EL (cell line): Measurements from ENCODE around the gene RPL12.

Experiments used
- DNase-seq: peaks from one replicate; pipeline ENCODE4 v3.0.0-alpha.2; 2016

The RPL12 gene

DNA sequence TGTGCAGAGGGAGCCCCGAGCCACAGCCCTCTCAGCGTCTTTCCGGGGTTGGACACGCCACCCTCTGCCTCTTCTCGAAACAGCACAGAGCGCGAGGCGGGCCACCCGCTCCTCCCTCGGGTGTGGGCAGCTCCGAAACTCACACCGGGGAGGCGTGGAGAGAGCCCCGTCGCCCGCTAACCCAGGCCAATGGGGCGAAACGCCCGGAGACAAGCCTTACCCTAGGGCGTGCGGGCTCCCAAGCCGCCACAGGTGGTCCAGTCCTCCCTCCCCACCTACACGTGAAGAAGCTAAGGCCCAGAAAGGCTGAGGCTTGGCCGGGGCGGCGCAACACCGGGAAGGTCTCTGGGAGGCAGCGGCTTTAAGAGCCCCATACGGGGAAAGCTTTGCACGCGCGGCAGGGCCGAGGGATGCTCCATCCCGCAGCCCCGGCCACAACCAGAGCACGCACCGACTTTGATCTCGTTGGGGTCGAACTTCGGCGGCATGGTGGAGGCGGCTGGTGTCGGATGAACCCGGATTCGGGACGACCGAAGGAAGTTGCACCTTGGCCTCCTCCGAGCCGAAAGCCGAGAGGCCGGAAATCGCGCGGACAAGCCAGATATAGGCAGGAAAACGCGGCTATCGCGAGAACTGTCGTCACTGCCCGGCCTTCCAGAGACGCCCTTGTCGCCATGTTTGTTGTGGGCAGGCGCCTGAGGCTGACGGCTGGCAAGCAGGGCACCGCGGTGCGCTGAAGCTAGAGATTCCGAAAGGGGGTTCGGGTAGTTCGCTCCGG, at the start of gene RPL12, which contains the start of gene LRSAM1:
Gene RPL12 (minus strand): TSS at position 577 of the 778 bp plus-strand sequence. CDS start 89 bp downstream, at position 488.
Gene LRSAM1 (plus strand): TSS at position 681 of the 778 bp plus-strand sequence. CDS start 3,018 bp downstream, outside the sequence.
- DNase-seq = peak; percentile 94

DNA sequence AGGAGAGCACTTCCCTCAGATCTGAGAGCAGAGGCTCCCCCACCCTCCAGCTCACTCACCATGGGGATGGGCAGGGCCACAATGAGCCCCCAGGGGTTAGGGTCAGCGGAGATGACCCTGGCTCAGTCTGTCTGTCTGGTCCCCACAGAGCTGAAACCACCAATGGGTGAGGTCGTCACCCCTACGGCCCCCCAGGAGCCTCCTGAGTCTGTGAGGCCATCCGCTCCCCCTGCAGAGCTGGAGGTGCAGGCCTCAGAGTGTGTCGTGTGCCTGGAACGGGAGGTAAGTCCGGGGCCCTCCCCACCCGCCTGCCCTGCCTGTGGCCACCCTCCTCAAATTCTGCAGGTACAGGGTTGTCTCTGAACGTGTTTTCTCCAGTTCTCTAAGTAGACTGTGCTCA, 49.7 kb upstream of the RPL12 start:
- DNase-seq = no peak

DNA sequence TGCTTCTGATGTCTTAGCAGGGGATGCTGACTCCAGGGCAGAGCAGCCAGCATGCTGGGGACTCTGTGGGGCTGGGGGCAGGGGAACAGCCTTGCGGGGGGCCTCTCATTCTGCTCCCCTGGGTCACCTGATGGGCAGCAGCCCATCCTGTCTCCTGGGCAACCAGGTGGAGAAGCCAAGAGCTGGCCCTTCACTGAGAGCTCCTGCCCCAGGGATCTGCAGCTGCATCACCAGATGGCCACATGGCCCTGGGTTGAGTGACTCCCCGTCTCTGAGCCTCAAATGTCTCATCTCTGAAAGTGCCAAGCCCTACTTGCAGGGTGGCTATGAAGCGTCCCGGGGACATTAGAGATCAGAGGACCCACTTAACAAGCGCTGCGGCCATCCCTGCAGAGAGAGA, 49.2 kb upstream of the RPL12 start:
- DNase-seq = no peak

DNA sequence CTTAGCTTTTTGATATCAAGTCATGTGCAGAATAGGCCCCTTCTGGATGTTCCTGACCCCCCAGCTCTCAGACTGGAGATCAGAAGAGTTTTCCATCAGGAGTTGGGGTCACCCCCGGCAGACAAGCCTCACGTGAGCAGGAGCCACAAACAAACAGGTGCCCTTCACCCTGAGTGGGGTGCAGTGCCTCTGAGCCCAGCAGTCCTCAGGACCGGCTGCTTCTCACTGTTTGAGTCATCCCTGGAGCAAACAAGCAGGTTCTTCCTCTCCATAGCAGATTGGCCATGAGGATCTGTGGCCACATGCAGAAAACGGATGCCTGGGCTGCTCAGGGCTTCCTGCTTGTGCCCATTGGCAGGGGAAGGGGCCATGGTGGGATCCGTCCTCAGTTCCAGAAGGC, 47.1 kb upstream of the RPL12 start:
- DNase-seq = no peak

DNA sequence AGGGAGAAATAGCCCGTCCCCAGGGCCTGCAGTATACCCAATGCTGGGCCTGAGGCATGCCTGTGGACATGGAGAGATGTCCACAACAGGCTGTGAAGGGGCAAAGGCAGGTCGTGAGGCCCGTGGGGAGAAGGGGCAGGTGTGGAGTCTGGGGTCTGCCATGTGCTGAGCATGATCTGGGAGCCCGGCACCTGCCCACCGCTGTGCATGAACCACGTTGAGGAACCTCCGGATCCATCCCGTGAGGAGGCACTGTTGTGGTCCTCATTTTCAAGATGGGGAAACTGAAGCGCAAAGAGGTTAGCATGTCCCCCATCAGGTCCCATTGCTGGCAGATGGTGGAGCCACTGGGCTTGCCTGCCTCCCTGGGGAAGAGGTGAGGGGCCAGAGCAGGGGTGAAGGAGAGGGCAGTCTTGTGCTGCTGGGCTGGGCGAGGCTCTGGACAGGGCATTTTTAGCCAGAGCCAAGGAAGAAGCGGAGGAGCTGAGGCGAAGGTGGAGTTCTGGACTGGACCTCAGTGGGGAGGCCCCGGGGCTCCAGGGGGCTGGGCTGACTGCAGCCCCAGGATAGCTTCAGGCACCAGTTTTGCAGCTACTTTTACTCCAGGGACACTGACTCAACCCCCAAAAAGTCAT, 46.6 kb upstream of the RPL12 start:
- DNase-seq = no peak

DNA sequence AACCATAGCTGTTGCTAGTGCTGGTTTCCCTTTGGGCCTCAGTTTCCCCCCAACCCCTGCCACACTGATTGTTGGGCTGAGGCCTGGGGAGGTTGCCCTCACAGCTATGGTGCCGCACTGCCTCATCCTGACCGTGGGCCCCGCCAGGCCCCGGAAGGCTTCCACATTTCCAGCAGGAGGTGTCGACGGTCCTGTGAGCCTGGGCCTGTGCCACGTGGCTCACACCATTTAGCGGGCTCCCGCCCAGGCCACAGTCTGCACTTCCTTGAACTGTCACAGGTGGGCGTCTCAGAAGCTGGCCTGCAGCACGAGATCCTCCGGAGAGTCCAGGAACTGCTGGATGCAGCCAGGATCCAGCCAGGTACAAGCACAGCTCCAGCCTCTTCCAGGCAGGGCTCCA, 45.8 kb upstream of the RPL12 start:
- DNase-seq = no peak

DNA sequence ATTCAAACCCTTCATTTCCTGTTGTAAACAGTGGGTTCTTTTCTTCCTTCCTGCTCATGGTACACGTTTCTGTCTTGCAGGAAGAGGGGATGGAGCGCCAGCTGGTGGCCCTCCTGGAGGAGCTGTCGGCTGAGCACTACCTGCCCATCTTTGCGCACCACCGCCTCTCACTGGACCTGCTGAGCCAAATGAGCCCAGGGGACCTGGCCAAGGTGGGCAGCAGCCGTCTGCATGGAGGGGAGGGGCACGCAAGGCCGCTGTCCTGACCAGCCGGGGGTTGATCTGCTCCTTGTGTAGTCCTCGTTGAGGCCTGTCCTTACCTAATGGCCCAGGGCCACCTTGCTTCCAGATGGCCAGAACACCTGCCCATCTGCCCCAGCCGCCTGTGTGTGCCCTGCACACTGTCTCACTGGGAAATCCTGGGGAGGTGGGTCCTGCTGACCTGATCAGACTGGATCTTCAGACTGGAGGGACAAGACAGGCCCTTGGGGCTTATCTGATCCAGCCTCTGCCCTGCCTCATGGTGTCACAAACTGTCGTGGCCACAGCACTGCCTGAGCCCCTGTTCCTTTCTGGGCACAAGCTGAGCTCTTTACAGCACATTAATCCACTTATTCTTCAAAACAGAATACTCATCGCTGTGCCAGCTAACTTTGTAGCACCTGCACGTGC, 44.8 kb upstream of the RPL12 start:
- DNase-seq = no peak

DNA sequence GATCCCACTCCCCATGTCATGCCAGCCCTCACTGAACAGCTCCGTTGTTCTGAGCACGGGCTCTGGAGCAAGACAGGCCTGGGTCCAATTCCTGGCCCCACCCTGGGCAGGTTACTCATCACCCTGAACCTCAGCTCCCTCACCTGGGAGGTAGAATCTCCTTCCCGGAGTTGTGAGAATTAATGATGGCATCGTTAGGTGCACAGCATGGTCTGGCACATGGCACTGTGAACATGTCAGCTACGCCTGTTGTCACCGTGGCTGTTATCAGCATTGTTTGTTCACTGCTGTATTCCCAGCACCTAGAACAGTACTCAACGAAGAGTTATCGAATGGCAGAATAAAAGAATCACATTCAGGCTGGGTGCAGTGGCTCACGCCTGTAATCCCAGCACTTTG, 43.1 kb upstream of the RPL12 start:
- DNase-seq = no peak

DNA sequence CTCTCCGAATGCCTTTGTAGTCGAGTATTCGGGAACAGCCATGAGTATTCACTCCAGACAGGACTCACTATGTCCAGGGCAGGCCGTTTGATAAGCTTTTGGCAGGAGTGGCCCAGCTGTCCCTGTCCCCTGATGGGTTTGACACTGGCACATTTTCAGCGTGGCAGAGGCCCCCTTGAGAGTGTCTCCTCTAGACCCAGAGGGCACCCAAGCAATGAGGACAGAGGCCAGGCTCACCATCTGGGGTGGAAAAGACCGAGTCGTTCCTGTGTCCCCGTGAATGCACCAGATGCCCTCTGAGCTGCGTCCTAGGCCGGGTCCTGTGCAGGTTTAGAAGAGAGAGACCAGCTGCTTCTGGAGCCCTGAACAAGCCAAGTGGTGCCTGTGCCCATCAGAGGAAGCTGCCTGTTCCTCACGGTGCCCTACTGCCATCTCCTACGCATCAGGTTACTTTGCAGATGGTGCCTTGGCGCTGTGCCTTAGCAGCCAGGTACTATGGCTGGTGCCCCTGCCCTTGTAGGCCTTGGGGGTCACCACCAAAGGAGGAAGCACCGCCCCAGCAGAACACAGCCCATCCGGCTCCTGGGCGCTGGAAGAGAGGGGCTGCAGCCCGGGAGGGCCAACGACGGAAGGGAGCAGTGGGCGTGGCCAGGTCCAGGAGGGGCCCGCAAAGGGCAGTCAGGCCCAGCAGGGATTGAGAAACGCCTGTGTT, 42.5 kb upstream of the RPL12 start:
- no peak for DNase-seq

DNA sequence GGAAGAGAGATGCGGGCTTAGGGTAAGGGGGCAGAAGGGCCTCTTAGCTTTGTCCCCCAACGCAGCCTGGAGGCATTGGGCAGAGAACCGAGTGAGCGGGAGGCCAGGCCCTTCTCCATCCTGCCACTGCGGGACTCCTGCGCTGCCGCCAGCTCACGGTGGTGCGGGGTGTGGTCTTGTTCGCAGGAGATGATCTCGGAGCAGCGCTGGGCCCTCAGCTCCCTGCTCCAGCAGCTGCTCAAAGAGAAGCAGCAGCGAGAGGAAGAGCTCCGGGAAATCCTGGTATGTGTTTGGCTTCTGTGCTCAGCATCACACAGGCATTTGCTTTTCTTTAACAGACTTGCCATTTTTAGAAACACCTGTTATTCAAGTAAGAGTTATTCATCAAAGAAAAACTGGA, 41.4 kb upstream of the RPL12 start:
- no peak for DNase-seq

DNA sequence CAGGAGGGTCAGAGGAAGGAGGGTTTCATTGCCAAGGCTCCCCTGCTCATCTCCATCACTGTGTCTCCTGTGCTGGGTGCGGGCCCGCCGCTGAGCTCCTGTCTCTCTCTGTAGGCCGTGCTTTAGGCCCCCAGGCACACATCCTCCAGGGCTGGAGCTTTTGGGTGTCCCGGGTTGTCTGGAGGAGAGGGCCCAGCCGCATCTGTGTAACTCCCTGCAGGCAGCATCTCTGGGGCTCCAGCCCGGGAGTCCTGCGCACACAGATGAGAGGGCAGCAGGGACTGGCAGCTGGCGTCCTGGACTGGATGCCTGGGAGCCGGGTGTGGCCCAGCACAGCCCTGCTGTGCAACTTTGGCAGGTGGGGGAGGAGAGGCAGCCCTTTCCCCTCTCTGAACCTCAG, 40.3 kb upstream of the RPL12 start:
- no peak for DNase-seq

DNA sequence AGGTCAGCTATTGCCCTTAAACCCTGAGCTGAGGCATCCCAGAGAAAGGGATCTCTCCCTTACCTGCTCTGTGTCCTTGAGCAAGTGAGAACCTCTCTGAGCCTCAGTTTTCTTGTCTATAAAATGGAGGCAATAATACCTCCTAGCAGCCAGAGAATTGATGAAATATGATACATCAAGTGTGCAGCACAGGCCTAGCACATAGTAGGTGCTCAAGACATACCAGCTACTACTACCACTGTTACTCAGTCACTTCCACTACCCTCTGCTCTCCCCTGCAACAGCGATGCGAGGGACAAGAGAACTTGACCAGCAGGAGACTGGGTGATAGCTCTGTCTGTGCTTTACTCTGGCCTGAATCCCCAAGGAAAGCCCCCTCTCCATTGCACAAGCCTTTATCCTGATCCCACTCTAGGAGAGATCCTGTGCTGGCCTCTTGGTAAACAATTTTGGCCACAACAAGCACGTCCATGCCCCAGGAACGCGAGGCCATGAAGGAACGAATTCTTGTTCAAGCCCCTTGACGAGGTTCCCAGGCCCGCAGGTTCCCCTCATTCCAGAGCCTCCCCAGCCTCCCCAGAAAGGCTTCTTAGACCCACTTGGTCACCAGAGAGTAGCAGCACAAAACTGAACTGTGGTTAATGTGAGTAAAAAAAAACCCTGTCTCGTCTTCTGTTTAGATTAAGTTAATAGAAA, 39.5 kb upstream of the RPL12 start:
- DNase-seq = no peak

DNA sequence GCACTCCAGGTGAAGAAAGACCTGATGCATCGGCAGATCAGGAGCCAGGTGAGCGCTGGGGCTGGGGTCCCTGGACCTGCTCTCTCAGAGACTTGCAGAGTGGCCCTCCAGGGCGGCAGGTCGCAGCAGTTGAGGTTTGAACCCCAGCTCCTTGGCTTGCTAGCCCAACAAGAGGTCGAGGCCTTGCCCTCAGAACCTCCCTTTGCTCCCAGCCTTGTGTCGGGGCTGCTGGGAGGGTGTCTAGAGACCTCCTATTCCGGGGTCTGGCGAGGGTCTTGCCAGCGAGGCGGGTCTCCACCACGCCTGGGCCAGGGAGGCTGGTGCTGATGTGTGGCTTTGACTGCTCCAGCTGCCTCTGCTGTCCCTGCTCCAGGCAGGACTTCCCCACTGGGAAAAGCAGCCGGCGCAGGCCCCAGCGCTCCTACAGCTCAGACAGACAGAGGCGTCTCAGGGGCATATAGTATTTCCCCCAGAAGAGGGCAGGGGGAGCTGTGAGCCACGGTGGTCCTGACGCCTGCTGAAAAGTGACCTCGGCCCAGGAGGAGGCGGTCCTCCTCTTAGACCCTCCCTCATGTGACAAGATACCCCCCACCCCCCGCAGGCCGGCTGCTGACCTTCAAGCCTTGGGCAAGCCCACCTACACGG, 38.4 kb upstream of the RPL12 start:
- no peak for DNase-seq

DNA sequence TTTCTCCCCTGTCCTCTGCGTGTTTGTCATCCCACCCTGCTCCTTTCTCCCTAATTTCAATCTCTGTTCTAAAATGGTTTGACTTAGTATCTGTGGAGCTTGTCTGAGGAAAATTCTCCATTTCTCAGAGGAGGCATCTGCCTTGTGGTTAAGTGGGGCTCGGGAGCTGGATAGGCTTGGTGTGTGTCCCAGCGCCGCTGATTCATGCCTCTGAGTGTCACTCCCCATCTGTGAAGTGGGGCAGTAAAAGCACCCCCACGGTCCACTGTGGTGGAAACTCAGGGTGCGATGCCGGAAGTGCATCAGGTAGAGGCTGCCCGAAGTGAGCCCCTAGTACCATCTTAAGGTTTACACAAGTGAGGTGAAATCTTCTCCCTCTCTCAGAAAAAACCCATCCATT, 37.7 kb upstream of the RPL12 start:
- no peak for DNase-seq

DNA sequence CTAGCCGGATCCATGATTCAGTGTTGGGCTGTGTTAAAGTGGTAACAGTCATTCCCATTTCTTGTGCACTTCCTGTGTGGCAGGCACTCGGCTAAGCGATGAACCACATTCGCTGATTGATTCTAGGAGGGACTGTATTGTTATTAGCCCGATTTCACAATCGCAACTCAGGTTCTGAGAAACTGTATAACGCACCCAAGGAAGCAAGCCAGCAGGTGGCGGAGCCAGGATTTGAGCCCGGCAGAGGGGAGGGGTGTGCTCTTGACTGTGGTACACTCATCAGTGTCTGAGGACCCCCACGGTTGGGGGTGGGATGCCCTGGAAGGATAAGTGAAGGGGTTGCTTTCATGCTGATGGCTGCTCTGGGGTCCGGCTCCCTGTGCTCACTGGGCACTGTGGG, 34.8 kb upstream of the RPL12 start:
- no peak for DNase-seq

DNA sequence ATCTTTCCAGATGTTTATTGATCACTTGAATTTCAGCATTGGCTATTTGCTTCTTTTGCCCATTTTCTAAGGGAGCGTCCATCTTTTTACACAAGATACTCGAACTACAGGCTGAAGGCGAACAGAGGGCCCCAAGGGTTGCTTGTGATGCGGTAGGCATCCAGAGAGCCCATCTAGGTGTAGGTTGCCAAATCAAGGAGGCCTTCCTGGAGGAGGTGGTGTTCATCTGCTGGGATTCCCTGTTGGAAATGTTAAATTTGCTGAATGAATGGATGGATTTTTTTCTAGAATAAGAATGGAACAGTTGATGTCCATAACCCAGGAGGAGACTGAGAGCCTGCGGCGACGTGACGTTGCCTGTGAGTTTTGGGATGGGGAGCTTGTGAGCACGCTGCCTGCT, 31.5 kb upstream of the RPL12 start:
- DNase-seq = no peak

DNA sequence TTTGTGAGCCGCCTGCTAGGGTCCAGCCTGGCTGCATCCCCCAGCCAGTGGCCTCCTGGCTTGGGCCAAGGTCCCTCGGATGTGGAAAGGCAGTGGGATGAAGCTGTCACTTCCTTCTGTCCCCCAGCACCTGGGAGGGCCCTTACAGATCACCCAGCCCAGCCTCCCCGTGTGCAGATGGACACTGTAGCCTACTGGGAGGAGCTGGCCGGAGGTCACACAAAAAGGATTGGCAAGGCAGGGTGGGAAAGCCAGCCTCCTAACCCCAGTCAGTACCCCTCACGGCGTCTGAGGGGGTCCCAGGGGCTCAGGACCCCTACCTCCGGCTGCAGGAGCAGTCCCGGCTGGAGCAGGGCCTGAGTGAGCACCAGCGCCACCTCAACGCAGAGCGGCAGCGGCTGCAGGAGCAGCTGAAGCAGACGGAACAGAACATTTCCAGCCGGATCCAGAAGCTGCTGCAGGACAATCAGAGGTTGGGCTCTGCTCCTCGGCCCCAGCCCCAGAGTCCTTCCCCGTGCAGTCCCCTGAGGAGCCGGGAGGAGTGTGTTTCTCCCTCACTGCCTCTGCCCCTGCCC, 28.4 kb upstream of the RPL12 start:
- no peak for DNase-seq

DNA sequence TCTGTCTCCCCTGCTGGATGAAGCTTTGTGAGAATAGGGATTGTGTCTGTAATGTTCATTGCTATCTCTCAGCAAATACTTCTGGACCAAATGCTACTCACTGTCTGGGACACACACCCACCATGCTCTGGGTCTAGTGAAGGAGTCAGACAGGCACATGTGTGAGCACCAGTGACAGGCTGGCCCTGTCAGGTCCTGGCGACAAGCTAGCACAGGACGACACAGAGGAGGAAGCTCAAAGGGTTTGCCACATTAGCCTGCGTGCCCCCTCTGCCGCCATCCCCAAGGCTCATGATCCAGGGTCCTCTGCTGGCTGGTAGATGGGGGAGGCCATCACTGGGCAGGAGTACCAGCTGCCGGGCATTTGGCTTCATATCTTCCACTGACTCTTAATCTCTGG, 23.4 kb upstream of the RPL12 start:
- DNase-seq = no peak

DNA sequence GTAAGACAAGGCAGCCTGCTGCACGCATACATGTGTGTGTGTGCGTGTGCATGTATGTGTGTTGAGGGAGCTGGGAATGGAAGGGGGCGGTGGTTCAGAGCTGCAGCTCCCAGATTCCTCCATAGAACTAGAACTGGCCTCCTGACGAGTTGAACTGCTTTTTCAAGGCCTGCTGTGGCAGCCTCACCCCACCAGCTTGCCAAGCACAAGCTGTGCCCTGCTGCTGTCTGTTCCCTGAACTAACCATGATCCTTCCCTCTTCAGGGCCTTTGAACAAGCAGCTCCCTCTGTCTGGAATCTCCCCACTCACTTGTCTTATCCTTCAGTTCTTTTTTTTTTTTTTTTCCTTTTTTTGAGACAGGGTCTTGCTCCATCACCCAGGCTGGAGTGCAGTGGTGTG, 22.7 kb upstream of the RPL12 start:
- DNase-seq = no peak

DNA sequence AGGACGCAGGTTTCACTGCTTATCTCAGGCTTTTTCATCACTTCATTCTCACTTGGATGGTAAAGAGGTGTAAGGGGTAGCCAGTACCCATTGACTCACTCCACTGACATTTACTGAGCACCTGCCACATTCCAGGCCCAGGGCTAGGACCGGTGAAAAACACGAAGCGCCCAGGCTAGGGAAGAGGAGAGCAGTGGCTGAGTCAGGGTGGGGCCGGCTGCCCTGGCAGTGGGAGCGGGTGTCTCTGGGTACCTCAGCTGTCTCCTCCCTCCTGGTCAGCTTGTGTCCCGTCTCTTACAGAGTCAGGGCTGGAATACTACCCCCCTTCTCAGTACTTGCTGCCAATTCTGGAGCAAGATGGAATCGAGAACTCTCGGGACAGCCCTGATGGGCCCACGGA, 22.3 kb upstream of the RPL12 start:
- DNase-seq = no peak

DNA sequence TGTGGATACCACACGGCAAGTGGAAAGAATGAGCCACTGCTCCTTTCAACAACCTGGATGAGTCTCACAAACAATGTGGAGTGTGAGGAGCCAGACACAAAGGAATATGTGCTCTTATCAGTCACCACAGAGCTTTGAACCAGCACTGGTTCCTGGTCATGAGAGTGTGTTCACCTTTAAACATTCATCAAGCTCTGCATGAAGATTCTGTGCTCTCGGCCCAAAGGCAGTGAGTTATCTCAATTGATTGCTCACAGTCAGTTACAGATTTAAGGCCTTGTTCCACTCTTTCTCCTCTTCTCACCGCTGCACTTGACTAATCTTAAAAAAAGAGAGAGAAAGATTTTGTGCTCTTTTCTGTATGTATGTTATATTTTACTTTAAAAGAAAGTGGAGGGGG, 19.5 kb upstream of the RPL12 start:
- no peak for DNase-seq

DNA sequence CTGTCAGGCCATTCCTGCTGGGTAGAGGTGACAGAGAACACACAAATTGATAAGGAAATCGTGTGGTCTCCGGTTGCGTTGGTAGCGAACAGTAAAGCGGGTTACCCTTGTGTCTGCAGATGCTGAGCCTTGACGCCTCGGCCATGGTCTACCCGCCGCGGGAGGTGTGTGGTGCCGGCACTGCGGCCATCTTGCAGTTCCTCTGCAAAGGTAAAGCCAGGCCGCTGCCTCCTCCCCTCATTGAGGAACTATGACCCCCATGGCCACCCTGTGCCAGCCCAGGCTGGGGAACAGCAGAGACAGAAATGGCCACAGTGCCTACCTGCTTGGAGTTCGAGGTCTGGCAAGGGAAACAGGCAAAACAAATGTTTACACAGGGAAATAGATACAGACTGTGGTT, 16.4 kb upstream of the RPL12 start:
- DNase-seq = no peak
